GM21786 (cell line): ENCODE results near the gene SSTR5.
"Not testable (repeated sequence)": the region's sequence is repeated elsewhere in the genome, so short reads cannot be mapped to it uniquely, and the experiment has no call there.

Source experiments
- ATAC-seq: cut with Tn5 transposase; IDR thresholded peaks from one replicate; pipeline ENCODE4 v1.9.1; 2021; ENCODE audit not compliant: unreplicated experiment

Gene SSTR5

GRCh38 chr16:1072526-1073261 is at the start of gene SSTR5:
SSTR5 (plus strand) TSS chr16:1072747; CDS start chr16:1078869, 6,122 bp downstream.
- ATAC-seq: no peak

- no peak for ATAC-seq
These were observed 48.4 kb upstream of the SSTR5 start for GRCh38 chr16:1024138-1024537.

- ATAC-seq: not testable (repeated sequence)
These were observed 47.3 kb upstream of the SSTR5 start for GRCh38 chr16:1025183-1025809.

- no peak for ATAC-seq
These were observed 46.3 kb upstream of the SSTR5 start for GRCh38 chr16:1026057-1026783.

- no peak for ATAC-seq
These were observed 45.6 kb upstream of the SSTR5 start for GRCh38 chr16:1026784-1027500.

GRCh38 chr16:1027501-1027815 is 45.1 kb upstream of the SSTR5 start:
- no peak for ATAC-seq

GRCh38 chr16:1028056-1028455 is 44.5 kb upstream of the SSTR5 start:
- ATAC-seq: no peak

- ATAC-seq: no peak
These were observed 43.9 kb upstream of the SSTR5 start for GRCh38 chr16:1028524-1029258.

GRCh38 chr16:1029259-1029545 is 43.3 kb upstream of the SSTR5 start:
- no peak for ATAC-seq

GRCh38 chr16:1030473-1030901 is 42.1 kb upstream of the SSTR5 start:
- ATAC-seq: no peak

GRCh38 chr16:1031666-1032065 is 40.9 kb upstream of the SSTR5 start:
- ATAC-seq: no peak

GRCh38 chr16:1032607-1033006 is 39.9 kb upstream of the SSTR5 start:
- ATAC-seq: no peak

- ATAC-seq: no peak
These were observed 39.3 kb upstream of the SSTR5 start for GRCh38 chr16:1033128-1033679.

GRCh38 chr16:1034230-1035065 is 38.1 kb upstream of the SSTR5 start:
- no peak for ATAC-seq

- no peak for ATAC-seq
These were observed 37.5 kb upstream of the SSTR5 start for GRCh38 chr16:1035066-1035415.

- ATAC-seq: no peak
These were observed 36.4 kb upstream of the SSTR5 start for GRCh38 chr16:1036166-1036565.

GRCh38 chr16:1036726-1037393 is 35.7 kb upstream of the SSTR5 start:
- ATAC-seq: no peak

GRCh38 chr16:1037394-1038257 is 34.9 kb upstream of the SSTR5 start:
- ATAC-seq: no peak
